Hematopoietic multipotent progenitor cell treated with erythropoietin and hydrocortisone succinate and interleukin-3 and kit ligand, for 15 days (in vitro differentiated cells): Measurements from ENCODE around the gene KLF14.
"Not testable (repeated sequence)": the region's sequence is repeated elsewhere in the genome, so short reads cannot be mapped to it uniquely, and the experiment has no call there.

Source experiments
- DNase-seq: peaks from one replicate; pipeline ENCODE4 v3.0.0-alpha.2; 2015; ENCODE audit warnings: low spot score

The KLF14 gene

DNA sequence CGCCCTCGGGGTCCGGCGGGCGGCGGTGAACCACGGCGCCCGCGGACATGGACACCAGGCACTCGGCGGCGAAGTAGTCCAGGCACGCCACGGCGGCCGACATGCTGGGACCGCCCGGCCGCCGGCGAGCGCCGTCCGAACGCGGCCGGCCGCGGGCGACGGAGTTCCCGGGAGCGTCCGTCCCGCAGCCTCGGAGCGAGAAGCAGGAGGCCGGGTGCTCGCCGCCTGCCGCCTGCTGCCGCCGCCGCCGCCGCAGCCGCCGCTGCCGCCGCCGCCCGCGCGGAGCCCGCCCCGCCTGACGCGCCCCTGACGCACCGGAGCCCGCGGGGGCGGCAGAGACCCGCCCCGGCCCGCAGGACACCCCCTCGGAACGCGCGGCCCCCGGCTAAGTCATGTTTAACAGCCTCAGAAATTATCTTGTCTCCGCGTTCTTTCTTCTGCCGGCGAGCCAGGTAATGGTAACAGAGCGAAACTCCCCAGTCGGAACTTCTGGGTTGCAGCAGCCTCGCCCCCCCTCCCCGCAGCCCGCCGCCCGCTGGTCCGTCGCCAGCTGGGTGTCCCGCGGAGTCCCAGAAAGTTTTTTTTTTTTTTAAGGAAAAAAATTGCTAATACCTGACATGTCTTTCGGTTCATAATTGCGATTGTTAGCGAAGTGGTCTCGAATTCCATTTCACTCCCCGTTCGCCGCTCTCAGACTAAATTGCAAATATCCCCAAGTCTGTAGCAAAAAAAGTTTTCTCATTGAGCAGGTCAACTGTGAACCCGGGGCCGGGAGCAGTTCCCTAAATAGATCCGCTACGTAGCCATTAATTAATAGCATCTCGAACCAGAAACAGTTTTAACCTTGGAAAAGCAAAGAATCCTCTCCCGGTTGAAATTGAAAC is at the start of gene KLF14:
Gene KLF14 (minus strand): TSS at position 277 of the 884 bp plus-strand sequence. CDS start 174 bp downstream, at position 103.
- no peak for DNase-seq

DNA sequence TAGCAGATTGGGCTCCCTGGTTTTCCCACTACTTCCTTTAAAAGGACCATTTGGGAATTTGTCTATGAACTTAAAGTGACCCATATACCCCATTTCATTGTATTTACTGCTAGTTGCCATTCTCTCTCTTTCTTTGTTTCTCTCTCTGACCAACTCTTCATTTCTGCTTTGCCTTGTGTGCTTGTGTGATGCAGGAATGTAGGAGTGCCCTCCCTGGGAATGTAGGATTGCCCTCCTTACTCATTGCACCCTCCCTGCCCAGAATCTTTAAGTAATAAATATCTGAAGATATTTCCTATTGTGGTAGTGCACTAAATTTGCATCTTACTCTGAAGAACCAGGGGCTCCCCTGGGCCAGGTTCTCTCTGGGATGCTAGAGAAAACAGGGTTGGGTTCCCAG is 47.3 kb upstream of the KLF14 start:
- no peak for DNase-seq

DNA sequence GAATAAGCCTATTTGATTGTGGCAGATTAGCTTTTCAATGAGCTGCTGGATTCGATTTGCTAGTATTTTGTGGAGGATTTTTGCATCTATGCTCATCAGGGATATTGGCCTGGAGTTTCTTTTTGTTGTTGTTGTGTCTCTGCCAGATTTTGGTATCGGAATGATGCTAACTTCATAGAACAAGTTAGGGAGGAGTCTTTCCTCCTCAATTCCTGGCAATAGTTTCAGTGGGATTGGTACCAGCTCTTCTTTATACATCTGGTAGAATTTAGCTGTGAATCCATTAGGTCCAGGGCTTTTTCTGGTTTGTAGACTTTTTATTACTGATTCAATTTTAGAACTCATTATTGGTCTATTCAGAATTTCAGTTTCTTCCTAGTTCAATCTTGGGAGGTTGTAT is 43.4 kb upstream of the KLF14 start:
- no peak for DNase-seq

DNA sequence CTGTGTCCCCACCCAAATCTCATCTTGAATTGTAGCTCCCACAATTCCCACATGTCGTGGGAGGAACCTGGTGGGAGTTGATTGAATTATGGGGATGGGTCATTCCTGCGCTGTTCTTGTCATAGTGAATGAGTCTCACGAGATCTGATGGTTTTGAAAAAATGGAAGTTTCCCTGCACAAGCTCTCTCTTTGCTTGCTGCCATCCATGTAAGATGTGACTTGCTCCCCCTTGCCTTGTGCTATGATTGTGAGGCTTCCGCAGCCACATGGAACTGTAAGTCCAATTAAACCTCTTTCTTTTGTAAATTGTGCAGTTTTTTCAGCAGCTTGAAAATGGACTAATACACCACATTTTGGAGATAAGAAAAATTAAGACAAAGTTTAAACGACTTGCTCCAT is 38.4 kb upstream of the KLF14 start:
- DNase-seq: not testable (repeated sequence)

DNA sequence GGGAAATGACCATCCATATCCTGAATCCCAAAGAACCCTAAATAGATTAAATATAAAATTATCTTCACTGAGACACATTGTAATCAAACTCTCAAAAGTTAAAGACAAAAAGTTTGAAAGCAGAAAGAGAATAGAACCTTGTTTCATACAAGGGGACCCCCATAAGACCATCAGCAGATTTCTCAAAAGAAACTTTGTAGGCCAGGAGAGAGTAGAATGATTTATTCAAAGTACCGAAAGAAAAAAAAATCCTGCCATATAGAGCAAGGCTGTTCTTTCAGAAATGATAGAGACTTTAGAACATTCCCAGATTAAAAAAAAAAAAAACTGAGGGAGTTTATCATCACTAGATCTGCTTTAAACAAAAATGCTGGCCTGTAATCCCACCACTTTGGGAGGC is 34.8 kb upstream of the KLF14 start:
- DNase-seq: no peak

DNA sequence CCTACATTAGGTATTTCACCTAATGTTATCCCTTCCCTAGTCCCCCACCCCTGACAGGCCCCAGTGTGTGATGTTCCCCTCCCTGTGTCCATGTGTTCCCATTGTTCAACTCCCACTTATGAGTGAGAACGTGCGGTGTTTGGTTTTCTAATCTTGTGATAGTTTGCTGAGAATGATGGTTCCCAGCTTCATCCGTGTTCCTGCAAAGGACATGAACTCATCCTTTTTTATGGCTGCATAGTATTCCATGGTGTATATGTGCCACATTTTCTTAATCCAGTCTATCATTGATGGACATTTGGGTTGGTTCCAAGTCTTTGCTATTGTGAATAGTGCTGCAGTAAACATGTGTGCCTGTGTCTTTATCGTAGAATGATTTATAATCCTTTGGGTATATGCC is 30.6 kb upstream of the KLF14 start:
- not testable (repeated sequence) for DNase-seq

DNA sequence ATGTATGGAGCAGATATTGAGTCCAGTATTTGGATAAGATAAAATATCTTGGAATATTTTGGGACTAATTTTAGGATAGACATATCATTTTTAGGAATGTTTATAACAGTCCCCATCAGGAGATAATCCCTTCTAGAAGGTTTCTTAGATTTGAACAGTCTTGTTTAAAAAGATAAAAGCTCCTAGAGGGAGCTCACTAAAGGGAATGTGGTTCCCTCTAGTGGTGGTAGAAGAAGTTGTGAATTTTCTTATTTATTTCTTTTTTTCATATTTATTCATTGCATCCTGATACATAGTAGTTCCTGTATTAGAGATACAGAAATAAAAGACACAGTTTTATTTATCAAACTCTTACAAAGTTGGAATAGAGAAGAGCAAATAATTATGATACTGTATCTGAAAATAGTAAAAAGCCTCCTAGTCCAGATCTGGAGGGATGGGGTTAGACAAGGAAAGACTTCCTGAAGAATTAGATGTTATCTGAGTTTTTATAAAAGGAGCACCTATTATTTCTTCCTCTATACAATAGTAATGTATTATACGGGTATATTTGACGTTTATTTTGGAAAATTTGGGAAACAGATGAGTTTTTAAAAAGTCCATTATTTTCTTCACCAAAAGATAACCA is 24.5 kb upstream of the KLF14 start:
- peak; percentile 36 for DNase-seq

DNA sequence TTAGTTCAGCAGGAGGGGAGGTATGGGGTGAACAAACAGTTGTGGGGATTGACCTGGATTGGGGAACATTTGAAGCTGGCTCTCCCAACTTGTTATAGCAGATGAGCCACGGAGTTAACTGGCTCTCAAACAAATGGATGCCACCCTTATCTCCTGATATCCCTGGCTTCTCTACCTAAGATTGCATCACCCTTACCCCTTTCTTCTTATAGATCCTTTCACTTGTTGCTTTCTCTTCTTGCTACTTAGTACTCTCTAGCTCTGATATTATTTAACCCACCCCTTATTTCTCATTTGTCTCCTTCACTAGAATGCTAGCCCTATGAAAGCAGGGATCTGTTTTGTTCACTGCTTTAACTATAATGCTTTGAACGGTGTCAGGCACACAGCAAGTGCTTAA is 22.3 kb upstream of the KLF14 start:
- no peak for DNase-seq

DNA sequence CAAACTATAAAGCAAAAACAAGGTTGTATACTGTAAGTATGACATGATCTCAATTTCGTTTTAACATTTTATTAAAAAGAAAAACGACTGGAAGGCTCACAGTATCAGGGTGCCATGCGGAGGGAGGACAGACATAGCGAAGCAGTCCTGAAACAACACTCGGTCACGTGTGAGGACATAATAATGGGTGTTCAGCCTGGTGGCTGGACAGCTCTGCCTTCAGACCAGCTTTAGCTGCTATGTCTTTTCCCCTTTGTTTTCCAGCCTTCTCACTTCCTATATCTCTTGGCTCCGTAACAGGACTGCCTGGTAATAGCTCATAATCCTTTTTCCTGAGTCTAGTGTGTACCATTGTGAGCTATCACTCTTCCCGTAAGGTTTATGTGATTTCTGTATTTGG is 18.4 kb upstream of the KLF14 start:
- no peak for DNase-seq

DNA sequence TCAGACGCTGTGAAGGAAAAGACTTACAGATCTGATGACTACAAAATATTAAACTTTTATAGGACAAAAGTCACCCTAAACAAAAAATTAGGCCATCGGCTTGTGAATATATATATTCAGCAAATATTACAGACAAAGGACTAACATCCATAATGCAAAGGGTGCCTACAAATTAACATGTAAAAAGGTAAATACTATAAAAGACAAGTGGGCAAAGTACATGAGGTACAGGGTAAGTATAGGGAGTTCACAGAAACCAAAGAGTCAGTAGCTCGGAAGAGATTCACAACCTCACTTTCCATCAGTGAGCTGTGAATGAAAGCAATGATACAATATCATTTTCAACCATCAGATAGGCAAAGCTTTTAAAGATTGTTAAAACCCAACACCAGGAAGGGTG is 16.7 kb upstream of the KLF14 start:
- no peak for DNase-seq

DNA sequence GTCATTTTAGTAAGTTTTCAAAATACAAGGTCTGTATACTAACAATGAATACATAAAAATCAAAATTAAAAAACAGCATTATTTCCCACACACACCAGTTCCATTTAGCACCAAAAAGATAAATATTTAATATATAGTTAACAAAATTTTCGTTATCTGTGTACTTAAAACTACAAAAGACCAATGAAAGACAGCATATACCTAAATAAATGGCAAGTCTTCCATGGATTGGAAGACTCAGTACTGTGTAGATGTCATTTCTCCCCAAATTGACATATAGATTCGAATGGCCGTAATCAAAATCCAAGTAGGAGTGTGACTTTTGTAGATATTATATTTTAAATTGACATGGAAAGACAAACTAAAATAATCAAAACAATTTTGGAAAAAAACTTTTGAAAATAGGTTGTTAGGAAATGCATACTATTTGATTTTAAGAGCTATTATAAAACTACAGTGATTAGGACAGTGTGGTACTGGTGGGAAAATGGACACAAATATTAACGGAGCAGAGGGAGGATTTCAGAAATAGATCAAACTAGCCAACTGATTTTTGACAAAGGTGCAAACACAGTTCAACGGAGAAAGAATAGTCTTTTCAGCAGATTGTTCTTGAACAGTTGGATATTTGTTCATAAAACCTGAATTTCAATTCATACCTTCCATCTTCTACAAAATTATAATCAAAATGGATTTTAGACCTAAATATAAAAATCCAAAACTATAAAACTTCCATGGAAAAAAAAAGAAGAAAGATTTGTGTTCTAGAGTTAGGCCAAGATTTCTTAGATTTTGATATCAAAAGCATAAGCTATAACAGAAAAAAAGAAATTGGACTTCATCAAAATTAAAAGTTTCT is 14.8 kb upstream of the KLF14 start:
- no peak for DNase-seq

DNA sequence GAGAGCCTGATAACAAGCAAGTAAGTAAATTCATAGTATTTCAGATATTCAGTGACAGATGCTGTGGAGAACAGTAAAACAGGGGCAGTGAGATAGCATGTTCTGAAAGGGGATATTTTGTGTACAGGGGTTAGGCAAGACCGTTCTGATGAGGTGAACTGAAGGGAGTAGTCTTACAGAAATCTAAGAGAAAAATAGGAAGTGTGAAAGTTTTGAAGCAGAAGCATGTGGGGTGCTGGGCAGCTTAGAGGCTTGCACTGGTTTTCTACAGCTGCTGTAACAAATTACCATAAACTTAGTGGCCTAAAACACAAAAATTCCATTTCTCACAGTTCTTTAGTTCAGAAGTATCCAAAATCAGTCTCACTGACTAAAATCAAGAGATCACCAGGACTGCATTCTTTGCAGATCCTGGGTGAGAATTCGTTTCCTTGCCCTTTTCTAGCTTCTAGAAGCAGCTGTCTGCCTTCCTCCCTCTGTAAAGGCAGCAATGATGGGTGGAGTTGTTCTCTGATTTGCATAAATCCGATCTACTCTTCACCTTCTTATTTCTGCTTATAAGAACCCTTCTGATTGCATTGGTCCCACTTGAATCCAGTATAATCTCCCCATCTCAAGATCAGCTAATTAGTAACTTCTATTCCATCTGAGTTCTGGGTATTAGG is 7.5 kb upstream of the KLF14 start:
- no peak for DNase-seq

DNA sequence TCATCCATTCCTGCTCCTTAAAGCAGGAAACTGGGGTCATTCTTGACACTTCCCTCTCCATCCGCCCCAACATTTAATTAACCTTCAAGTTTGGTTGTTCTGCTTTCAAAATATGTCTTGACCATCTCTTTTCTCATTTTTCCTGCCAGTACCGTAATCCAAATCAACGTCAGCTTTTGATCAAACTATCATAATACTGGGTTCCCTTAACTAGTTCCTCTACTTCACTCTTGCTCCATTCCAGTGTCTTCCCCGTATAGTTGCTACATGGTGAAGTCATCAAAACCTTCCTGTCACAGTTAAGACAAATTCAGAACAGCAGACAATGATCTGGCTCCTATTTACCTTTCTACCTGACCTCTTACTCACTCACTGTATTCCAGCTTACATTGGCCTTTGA is 6.6 kb upstream of the KLF14 start:
- no peak for DNase-seq

DNA sequence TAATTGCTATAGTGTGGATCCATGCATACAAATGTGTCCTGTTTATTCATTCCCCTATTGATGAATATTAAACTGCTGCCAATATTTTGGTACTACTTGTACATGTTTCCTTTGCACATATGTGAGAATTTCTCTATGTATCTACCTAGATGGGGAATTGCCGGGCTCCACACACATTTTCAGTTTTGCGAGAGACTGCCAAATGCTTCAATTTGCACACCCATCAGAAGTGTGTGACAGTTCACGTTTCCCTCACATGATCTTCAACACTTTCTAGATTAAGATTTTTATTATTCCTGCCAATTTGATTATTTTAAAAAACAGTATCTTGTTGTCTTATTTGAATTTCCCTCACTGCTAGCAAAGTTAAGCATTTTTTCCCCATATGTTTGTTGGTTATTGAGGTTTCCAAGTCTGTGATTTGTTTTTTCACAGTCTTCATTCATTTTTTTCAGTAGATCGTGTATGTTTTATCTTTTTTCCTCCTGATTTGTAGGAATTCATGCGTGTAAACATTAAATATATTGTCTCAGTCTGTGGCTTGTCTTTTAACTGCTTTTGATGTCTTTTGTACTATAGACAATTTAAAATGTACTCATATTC is 2.4 kb upstream of the KLF14 start:
- no peak for DNase-seq

DNA sequence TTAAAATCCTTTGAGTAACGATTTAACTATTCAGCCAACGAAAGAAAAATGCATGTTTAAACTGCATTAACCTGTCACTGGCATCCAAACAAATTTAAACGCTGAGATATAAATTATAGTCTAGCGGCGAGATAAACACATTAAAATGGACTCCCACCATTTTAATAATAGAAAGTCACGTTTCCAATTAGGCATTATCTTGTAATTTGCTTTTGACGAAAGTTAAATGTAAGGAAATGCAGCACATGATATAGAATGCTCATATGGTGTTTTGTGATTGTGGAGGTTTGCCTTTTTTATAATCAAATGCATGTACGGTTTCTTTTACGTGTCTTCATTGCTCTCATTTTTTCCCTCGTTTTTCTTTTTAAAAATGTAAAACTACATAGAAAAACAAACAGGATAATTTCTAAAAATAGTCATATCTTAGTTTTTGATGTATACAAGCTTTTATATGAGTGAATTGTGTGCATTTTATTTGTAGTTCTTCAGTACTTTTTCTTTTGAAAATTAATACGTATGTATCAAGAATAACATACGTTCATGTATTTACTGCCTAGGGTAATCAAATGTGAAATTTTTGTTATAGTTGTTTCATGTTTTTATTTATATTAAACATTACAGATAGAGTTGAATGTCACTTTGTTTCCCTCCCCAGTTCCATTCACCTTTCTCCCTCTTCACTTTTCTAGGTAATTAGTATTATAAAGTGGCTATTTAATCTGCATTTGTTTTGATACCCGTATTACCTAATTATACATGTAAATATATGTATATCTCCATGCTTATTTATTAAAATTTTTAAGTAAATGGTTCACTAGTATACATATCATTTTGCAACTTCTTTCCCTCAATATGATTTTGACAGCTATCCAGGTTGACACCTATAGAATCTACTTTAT is 1.1 kb upstream of the KLF14 start:
- DNase-seq: no peak

DNA sequence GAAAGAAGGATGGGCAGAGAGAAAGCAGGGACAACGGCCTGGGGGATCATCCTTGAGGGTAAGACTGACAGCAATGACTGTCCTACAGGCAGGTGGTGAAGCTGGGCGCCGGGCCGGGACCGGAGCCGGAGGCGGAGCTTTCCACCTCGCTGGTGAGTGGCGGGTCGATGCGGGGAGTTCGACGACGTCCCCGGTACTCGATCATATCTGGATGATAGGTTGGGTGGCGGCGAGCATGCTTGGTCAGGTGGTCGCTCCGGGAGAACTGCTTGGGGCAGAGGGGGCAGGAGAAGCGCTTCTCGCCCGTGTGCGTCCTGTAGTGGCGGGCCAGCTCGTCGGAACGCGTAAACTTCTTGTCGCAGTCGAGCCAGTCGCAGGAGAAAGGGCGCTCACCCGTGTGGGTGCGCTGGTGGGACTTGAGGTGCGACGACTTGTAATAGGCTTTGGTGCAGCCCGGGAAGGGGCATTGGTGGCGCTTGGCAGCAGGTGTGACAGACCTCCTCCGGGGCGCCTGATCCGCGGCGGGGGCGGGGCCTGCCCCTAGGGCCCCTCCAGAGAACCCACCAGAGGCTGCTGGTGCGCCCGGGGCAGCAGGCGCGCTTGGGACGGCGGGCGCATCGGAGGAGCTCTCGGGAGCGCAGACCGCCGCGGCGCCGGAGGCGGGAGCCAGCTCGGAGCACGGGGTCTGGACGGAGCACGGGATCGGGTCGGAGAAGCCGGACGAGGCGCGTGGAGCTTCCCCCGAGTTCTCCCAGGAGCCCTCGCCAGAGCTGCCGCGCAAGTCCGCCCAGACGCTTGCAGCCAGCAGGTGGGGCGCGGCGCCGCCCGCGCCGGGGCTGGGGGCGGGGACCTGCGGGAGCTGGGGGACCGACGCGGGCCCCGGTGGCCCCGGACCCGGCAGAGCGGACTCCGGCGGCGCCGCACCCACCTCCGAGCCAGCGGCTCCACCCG is 752 bp downstream of the KLF14 start:
- no peak for DNase-seq

DNA sequence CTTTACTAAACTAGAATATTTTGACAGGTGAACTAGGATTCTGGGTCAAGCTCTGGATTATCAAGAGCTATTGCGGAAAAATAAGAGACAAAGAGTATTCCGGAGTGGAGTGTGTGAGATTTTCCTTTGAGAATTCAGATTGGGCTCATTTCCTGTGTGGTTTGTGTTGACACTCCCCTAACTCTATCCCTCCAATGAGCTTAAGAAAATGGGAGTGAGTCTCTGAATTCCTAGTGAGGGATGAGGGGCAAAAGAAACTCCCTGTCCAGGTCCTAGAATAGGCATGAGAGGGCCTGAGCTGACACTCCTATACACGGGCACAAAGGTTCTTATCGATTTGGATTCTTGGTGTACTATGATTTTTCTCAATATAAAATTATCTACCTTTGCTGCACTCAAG is 10.2 kb downstream of the KLF14 start:
- DNase-seq: no peak

DNA sequence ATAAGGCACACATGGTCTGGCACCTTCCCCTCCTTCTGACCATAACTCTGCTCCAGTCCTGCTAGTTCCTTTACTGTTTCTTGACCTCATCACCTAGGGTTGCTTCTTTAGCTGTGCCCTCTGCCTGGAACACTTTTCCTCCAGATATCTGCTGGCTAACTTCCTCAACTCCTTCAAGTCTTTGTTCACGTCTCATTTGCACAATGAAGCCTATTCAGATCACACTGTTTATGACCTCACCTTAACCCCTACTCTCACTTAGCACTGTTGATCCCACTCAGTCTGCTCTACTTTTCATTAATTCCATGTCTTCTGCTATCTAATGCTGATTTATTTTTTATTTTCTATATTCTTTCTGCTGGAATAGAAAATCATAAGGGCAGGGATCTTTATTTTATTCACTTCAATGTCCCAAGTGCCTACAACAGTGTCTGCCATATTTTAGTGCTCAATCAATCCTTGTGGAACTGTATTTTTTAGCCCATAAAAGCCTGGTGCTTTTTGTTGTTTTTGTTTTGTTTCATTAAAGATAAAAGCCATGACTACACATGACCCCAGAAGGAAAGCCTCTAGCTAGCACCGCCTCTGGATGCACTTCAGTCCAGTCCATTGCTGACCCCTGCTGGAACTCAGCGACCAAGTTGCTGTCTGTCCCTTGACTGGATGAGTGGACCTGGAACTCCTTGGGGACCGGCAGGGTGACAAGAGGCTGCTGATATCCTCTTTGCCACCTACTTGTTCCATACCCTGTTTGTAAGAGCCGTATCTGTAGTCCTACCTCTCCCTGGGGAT is 12.3 kb downstream of the KLF14 start:
- no peak for DNase-seq

DNA sequence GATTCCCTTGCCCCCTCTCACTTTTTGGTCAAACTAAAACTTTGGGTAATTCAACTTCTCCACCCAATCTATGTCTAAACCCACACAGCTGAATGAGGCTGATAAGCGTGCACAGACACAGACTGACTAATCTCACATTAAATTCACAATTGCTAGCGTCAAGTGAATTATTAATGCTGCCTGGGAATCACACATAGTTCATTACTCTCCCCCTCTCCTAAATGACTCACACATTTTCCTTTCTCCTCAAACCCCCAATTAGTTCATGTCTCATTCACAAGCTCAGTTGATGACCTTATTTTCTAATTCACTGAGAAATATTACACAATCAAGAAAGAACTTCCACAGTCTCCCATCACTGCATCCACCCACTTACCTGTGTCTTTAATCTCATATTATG is 14.5 kb downstream of the KLF14 start:
- no peak for DNase-seq
